Stimulated activated CD8-positive, alpha-beta memory T cell treated with anti-CD3 and anti-CD28 coated beads, Interleukin-2, amount 100 ng/mL, for 48 hours (primary cell): Measurements from ENCODE around the gene HM13.
"Not testable (repeated sequence)": the region's sequence is repeated elsewhere in the genome, so short reads cannot be mapped to it uniquely, and the experiment has no call there.

Source experiments
- DNase-seq, 2 donors: peaks; one replicate each; pipeline ENCODE4 v3.0.0-alpha.2; 2020; ENCODE audit warnings: low read depth in 2 of 2

Gene HM13

DNA sequence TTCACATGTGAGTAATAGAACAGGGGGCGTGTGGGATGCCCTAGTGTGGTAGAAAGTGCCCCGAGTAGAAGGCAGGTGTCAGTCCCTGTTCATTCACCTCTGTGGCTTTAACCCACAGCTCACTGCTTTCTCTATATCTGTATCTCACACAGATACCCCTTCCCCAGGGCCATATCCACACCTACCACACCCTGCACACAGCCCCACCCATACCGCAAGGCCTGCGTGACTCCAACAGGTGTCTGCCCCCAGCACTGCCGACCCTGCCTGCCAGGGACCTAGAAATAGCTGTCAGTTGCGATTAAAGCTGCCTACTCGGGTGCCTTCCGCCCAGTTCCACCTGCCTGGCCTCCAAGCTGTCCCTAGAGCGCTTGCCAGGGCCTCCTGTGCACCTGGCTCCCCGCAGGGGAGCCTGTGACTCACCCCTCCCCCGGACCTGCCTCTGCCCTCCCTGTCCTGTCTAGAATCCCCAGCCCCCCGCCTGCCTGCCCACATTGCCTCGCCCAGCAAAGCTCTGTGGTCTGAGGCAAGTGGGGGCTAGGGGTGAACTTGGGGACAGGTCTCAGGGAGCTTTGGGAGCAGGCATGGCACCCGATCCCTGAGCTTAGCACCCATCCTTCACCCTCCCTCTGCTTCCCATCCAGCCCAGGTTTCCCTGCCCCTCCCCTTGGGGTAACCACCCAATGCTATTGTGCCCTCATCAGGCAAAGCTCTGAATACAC is 52.6 kb downstream of the HM13 start:
- peak in 1 of 2 donors; percentile 28 for DNase-seq

- no peak for DNase-seq
Measured at GRCh38 chr20:31567380-31567720, 53.1 kb downstream of the HM13 start.

DNA sequence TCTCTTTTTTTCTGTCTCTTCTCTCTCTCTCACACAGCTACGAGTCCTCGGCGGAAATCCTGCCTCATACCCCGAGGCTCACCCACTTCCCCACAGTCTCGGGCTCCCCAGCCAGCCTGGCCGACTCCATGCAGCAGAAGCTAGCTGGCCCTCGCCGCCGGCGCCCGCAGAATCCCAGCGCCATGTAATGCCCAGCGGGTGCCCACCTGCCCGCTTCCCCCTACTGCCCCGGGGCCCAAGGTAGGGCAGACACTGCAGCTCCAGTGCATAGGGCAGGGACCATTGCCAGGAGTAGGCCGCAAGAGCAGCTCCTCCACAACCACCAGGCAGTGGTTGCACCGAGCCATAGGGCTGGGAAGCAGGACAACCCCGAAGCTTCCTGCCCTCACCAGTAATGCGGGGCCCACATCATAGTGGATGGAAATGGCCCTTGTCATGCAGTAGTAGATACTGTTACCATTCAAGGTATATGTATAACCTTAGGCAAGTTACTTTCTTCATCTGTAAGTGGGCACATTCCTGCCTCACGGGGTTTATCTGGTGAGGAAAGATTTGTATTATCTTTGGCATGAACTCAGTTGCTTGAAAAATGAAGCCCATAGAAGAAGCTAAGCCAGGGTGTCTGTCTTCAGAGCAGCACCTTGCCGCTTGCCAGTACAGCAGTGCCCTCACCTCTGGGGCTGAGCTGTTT is 53.9 kb downstream of the HM13 start:
- no peak for DNase-seq

GRCh38 chr20:31568773-31569162 is 54.5 kb downstream of the HM13 start:
- no peak for DNase-seq

GRCh38 chr20:31569163-31570020 is 55.1 kb downstream of the HM13 start:
- peak; percentile 32 to 60 for DNase-seq

DNA sequence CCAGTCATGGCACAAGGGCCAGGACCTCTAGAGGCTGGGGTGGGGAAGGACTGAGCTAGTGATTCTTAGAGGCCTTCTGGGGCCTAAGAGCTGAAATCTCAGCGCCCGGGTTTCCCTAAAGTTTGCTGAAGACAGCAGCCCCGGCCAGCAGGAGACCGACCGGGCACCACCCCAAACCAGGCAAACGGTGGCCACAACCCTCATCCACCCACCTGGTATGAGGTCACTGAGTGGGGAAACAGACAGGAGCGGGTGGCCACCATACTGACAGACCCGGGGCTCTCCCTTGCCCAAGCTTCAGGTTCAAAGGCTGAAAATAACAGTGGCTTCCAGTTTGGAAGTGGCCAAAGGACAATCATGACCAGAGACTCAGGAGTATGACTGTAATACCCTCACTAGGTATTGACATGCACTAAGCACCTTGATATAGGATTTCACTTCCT is 55.8 kb downstream of the HM13 start:
- DNase-seq: no peak

- DNase-seq: no peak
Measured at GRCh38 chr20:31570735-31571617, 56.7 kb downstream of the HM13 start.

- no peak for DNase-seq
Measured at GRCh38 chr20:31572042-31572700, 57.9 kb downstream of the HM13 start.

DNA sequence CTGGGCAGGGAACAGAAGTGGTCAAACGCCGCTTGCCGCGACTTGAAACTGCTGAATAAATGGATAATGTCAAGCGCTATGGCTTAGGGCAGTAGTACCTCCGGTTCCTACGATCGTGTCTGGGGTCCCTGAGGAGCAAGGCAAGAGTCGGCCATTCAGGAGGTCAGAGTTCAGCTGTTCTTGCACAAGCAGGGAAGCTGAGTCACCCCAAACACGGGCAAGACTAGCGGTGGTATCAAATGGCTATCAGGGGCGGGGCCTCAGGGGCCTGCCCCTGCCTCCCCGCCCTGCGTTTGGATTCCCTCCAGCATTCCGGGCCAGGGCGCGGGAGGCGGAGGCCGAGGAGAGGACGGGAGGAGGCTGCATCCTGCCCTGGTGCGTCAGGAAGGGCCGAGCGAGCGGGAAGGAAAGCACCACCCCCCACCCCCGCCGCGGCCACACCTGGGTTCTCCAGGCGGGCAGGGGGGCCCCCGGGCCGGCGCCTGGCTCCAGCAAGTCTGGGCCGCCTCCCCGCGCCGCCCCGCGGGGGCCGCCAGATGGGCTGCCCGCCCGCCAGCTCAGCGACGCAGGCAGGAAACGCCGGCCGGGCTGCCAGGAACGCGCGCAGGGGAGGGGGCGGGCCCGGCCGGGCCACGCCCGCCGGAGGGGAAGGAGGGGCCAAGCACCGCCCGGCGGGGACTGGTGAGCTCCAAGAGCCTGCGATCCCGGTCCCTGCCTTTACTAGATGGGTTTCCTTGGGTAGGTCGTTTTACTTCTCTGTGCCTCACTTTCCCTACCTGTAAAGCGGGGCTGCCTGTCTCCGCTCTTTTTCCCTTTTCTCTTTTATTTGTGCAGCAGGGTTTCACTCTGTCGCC is 58.7 kb downstream of the HM13 start:
- peak; percentile 78 to 82 for DNase-seq

DNA sequence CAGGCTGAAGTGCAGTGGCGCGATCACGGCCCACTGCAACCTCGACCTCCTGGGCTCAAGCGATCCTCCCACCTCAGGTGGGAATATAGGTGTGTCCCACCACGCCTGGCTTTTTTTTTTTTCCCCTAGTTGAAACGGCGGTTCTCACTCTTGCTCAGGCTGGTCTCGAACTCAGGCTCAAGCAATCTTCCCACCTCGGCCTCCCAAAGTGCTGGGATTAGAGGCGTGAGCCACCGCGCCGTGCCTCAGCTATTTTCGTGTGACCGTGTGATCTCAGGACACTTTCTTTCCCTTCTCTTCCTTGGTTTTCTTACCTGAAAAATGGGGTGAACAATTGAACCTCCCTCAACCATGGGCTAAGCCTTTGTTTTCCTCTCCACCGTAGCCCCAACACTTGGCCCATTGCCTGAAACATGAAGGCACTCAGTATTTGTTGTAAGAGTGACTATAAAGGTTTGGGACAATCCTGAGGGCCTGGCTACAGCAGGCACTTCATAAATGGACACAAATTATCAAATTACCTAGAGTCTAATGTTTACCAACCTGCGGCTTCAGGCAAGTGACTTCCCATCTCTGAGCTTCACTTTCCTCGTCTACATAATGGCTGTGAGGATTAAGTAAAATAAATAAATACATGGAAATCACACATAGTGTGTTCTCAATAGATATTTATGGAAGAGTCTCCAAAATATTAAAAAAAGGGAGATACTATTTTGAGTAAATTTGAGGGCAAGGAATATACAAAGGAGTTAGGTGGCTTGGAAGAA is 59.5 kb downstream of the HM13 start:
- DNase-seq: no peak

DNA sequence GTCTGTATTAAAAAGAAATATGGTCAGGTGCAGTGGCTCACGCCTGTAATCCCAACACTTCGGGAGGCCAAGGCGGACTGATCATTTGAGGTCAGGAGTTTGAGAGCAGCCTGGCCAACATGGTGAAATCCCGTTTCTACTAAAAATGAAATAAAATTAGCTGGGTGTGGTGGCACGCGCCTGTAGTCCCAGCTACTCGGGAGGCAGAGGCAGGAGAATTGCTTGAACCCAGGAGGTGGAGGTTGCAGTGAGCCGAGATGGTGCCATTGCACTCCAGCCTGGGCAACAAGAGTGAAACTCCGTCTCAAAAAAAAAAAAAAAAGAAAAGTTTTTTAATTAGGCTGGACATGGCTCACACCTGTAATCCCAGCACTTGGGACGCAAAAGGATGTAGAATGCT is 60.7 kb downstream of the HM13 start:
- DNase-seq: not testable (repeated sequence)

DNA sequence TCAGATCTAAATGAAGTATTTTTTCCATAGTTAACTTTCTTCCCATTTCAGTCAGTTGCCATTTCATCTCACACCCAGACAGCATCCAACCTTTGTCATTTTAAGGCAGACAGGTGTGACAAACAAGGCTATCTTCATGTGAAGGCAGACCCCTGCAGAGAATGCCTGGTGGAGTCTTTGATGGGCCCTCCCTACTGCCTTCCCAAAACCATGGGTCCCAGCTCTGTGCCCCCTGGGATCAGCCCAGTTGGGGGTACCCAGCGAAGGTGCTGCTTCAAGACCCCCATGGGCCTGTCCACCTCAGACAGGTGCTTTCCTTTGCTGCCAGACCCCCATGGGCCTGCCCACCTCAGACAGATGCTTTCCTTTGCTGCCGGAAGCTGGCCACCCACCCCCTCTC is 62.5 kb downstream of the HM13 start:
- no peak for DNase-seq

DNA sequence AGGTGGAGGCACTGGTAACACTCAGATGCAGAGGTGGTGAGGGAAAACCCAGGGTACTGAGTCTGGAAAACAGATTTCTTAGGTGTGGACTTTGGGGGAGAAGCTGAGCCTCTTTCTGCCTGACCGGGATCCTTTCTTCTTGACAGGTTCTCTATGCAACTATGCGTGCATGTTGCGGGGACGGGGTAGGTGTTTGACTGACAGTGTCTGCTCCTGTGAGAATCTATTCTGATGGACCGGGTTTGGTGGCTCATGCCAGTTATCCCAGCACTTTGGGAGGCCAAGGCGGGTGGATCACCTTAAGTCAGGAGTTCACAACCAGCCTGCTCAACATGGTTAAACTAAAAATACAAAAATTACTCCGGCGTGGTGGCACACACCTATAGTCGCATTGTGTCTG is 63.0 kb downstream of the HM13 start:
- no peak for DNase-seq

GRCh38 chr20:31578448-31579138 is 64.4 kb downstream of the HM13 start:
- no peak for DNase-seq

DNA sequence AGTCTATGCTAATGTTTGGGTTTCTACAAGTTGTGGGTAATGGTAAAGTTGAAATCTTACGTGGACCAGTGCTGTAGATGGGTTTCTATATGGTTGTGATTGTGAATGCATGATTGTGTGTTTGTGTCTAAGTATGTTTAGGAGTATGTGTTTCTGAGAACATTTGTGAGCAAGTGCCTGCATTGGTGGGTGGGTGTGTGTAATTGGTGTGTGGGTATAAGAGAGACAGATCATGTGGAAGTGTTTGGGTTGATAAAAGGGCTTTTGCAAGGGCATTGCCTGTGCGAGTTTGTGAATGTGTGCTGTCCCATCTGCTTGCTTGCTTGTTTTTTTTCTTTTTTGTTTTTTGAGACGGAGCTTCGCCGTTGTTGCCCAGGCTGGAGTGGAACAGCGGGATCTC is 65.0 kb downstream of the HM13 start:
- DNase-seq: no peak

DNA sequence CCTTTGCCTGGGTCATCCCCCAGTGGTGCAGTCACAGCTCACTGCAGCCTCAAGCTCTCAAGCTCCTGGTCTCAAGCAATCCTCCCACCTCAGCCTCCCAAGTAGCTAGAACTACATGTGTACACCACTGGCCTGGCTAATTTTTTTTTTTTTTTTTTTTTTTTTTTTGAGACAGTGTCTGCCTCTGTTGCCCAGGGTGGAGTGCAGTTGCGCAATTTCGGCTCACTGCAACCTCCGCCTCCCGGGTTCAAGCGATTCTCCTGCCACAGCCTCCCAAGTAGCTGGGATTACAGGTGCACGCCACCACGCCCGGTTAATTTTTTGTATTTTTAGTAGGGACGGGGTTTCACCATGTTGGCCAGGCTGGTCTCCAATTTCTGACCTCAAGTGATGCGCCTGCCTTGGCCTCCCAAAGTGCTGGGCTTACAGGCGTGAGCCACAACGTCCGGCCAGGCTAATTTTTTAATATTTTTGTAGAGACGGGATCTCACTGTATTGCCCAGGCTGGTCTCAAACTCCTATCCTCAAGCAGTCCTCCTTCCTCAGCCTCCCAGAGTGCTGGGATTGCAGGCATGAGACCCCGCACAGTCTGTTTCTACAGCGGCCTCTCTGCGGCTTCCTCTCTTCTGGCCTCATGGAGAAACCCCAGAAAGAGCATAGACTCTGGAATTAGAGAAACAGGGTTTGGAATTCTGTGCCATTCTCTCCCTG is 65.9 kb downstream of the HM13 start:
- not testable (repeated sequence) for DNase-seq

DNA sequence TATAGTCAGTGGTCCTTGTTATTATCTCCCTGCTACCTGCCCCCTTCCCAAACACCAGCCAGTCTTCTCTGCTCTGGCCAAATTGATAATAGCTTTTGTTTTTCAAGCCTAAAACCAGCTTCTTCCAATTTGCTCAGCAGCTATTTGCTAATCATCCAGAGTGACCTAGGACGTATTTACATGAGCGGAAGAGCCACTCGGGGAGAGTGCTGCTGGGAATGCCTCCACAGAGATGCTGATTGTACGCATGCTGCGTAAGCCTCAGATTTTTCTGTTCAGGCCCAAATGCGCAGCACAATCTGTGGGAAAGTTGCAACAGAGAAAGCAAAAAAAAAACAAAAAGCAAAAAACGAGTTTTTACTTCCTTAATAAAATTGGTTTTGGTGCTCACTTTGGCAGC is 66.5 kb downstream of the HM13 start:
- DNase-seq: no peak

GRCh38 chr20:31581391-31581790 is 67.1 kb downstream of the HM13 start:
- no peak for DNase-seq
